GM19467 (cell line): Measurements from ENCODE around the gene XPO1.
A peak's percentile ranks its signal among the peaks of the same experiment; 100 is the strongest.
"Not testable (repeated sequence)": the region's sequence is repeated elsewhere in the genome, so short reads cannot be mapped to it uniquely, and the experiment has no call there.

Experiments
- ATAC-seq: cut with Tn5 transposase; IDR thresholded peaks from one replicate; pipeline ENCODE4 v1.9.1; 2021; ENCODE audit warnings: mild to moderate bottlenecking, moderate library complexity; ENCODE audit not compliant: unreplicated experiment

XPO1 gene

DNA sequence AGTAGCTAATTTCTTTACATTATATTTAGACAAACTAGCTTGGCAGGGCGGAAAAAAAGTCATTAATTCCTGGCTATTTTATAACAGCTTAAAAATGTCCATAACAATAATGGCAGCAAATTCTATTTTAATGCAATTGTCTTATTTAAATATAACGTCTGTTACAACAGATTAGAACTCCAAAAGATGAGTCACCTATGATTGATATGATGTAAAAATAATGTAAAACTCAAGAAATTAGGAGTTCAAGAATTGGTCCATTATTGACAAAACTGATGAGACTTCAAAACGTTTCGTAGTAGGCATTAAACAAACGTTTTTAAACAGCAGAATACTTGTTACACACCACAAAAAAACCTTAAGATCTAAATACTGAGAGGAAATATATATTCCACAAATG, 2.7 kb downstream of the XPO1 start:
- no peak for ATAC-seq

DNA sequence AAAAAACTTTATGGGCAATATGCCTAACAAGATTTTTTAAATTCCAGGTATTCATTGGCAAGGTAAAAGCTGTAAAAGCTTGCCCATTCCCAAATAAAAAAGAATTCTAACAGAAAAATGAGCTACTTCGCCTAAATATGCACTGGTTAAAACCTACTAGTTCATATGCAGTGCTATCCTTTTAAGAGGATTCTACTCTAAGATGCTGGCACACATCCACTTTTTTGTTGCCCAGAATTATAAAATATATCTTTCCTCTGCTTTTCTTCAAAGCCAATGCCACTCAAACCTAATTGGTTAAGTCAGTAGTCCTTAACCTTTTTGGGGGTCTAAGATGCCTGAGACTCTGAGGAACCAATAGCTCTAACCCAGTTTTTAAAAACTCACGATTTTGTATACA, 3.2 kb downstream of the XPO1 start:
- ATAC-seq: no peak

DNA sequence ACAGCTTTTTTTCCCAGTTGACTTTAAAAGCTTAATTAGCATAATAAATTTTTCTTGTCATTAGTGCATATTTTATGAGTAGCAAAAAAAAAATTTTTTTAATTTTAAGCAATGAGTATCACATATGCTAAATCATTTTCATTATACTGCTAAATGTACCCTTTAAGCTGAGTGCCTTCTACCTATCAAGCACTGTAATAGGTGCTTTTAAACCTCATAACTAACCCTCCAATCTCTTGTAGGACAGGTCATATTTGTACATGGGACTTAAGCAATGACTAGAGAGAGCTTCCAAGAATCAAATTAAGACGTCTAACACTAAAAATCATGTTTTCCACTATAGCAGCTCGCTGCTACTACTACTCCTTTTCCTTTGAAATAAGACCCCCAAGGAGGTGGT, 7.4 kb downstream of the XPO1 start:
- ATAC-seq: no peak

DNA sequence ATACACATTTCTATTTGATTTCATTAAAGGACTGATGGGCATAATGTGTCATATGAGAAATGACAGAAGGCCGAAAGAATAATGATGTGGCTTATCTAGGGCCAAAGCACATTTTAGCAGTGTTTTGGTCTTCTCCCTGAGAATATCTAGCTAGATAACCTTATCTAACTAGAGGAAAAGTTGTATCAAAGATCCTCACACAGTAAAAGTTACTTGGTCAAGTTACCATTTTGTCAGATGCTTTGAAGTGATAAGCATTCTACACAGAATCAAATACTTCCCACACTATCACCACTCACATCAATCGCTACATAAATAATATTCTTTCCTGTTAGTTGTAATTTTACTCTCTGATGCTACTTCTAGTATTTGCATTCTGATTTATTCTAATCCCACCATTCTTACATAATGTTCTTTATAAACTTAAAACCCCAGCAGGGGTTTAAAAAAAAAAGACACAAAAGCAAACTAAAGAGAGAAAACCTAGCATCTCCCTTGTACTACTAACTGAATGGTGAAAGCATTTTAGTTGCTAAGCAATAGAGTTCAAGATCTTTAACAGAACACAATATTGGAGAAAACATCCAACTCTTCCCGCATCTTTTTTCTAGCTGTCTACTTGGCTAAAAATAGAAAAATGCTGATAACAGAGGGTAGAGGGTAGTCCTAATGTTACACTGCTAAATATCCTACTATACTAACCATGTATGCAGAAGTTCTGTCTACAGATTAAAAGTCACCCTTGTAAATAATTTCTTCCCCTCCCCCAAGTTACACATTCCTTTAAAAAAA, 8.0 kb downstream of the XPO1 start:
- ATAC-seq: no peak

DNA sequence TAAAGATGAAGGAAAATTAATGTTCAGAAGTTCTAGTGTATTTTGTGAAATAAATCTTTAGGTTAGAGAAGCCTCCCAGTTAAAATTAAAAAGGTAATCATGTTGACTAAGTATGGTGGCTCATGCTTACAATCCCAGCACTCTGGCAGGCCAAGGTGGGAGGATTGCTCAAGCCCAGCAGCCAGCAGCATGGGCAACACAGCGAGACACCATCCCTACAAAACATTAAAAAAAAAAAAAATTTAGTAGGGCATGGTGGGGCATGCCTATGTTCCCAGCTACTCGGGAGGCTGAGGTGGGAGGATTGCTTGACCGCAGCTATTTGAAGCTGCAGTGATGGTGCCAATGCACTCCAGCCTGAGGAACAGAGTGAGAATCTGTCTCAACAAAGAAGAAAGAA, 17.9 kb downstream of the XPO1 start:
- ATAC-seq: no peak

DNA sequence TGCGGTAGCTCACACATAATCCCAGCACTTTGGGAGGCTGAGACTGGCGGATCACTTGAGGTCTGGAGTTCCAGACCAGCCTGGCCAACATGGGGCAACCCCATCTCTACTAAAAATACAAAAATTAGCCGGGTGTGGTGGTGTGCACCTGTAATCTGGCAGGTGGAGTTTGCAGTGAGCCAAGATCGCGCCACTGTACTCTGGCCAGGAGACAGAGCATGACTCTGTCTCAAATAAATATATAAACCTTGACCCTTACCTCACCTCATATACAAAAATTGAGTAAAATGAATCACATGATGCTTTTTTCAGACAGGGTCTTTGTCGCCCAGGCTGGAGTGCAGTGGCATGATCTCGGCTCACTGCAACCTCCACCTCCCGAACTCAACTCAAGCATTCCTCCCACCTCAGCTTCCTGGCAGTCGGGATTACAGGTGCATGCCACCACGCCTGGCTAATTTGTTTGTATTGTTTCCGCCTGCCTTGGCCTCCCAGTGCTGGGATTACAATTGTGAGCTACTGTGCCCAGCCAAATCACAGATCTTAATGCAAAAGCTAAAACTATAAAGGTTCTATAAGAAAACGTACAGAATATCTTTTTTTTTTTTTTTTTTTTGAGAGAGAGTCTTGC, 25.3 kb downstream of the XPO1 start:
- no peak for ATAC-seq

DNA sequence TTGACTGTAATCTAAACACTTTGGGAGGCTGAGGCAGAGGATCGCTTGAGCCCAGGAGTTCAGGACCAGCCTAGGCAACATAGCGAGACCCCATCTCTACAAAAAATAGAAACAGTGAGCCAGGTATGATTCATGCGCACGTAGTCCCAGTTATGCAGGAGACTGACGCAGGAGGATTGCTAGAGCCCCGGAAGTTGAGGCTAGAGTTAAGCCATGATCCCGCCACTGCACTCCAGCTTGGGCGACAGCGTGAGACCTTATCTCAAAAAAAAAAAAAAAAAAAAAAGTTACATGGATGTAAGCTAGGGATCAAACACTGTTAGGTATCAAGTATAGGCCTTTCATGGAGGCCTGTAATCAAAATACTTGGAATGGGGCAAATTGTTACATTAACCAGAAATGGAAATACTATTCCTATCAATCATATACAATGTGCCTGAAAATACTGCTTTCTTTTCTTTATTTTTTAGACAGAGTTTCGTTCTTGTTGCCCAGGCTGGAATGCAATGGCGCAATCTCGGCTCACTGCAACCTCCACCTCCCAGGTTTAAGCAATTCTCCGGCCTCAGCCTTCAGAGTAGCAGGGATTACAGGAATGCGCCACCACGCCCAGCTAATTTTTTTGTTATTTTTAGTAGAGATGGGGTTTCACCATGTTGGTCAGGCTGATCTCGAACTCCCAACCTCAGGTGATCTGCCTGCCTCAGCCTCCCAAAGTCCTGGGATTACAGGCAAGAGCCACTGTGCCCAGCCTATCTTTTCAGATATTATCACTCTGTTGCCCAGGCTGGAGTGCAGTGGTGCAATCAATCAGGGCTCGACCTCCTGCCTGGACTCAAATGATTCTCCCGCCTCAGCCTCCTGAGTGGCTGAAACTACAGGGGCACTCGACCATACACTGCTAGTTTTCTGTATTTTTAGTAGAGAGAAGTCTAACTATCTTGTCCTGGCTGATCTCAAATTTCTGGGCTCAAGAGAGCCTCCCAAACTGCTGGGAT, 27.2 kb downstream of the XPO1 start:
- no peak for ATAC-seq

DNA sequence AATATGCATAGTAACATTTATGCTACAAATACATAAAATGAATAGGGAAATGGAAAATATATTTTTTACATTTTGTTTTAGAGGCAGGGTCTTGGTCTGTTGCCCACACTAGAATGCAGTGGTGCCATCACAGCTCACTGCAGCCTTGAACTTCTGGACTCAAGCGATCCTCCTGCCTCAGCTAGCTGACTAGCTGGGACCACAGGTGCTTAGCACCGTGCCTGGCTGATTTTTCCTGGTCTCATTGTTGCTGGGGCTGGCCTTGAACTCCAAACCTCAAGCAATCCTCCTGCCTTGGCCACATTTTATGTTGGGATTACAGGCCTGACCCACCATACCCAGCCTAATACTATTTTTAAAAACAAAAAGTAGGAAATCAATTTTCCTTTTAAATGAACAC, 33.2 kb downstream of the XPO1 start:
- no peak for ATAC-seq

DNA sequence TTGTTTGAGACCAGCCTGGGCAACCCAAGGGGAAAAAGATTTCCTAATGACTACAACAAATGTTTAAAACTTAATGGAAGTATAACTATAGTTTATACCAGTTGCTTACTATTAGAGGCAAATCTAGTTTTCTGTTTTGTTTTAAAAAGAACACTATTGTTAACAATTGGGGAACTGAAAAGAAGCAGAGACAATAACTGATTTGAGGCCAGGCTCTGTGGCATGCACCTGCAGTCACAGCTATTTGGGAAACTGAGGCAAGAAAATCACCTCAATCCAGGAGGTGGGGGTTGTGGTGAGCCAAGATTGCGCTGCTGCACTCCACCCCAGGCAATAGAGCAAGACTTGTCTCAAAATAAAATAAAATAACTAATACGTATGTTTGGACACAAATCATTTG, 39.1 kb downstream of the XPO1 start:
- no peak for ATAC-seq

DNA sequence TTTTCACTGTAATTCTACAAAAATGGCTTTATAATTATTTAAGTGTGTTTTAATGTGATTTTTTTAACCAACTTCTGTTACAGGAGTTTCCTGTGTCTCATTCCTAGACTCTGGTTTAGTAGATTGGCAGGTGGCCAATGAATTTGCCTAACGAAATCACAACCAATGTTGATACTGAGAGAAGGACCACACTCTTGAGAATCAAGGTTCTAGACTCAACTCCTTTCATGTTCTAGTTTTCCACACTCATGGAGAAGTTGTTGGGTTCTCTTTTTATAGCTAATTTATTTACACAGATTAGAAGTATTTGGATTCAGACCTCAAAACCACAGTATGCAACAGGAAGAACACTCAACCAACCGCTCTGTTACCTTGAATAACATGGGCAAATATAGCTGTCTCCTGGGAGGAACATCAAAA, 44.6 kb downstream of the XPO1 start:
- ATAC-seq: no peak

DNA sequence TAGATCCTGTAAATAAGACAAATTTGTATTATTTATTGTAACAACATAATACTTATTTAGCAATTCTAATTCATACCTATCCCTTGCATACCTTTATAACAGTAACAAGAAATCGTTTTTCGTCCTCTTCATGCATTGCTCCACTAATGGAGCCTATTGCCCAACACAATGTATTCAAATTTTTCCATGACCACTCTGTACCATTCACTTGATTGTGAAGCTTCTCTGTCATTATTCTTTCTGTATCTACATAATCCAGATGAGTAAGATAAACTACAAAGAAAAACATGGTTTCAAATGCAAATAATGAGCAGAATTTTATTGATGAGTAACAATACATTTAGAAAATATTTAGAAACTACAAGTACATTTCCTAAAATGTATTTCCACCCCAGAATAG, 45.7 kb downstream of the XPO1 start:
- no peak for ATAC-seq

DNA sequence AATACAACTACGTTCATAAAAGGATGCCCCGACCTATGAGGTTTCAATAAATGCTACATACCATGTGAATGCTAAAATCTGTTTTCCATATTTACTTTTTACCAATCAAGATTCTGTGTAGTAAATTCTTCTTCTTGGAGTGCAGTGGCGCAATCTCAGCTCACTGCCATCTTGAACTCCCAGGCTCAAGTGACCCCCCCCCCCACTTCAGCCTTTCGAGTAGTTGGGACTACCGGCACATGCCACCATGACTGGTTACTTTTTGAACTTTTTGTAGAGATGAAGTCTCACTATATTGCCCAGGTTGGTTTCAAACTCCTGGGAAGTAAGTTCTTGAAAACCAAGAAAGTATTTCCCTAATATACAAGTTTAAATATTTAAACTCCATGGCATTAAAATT, 52.9 kb downstream of the XPO1 start:
- no peak for ATAC-seq

DNA sequence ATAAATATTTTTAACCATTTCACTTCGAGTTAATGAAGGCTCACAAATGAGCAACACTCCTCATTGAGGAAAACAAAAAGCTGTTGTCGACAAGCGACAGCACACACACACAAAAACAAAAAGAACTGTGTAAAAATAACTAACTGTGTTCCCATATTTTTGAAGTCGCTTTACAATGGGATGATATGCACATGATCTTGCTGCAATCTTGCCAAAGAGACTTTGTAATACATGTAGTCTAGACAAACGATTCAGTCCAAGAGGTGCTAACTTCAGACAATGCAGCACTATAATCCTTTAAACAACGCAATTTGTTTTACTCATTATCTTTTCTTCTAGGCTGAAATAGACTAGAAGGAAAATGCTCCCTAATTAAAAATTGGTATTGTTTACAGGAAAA, 60.1 kb downstream of the XPO1 start:
- no peak for ATAC-seq

DNA sequence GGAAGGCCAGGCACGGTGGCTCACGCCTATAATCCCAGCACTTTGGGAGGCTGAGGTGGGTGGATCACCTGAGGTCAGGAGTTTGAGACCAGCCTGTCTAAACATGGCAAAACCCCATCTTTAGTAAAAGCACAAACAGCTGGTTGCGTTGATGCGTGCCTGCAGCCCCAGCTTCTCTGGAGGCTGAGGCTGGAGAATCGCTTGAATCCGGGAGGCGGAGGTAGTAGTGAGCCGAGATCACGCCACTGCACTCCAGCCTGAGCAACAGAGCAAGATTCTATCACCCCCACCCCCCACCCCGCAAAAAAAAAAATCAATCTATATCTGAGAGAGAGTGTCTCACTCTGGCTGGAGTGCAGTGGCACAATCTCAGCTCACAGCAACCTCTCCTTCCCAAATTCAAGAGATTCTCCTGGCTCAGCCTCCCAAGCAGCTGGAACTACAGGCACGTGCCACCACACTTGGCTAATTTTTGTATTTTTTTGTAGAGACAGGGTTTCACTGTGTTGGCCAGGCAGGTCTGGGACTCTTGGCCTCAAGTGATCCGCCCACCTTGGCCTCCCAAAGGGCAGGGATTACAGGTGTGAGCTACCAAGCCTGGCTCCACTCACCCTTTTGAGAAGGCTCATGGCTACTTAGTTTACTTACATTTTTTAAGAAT, 61.1 kb downstream of the XPO1 start:
- ATAC-seq: not testable (repeated sequence)

DNA sequence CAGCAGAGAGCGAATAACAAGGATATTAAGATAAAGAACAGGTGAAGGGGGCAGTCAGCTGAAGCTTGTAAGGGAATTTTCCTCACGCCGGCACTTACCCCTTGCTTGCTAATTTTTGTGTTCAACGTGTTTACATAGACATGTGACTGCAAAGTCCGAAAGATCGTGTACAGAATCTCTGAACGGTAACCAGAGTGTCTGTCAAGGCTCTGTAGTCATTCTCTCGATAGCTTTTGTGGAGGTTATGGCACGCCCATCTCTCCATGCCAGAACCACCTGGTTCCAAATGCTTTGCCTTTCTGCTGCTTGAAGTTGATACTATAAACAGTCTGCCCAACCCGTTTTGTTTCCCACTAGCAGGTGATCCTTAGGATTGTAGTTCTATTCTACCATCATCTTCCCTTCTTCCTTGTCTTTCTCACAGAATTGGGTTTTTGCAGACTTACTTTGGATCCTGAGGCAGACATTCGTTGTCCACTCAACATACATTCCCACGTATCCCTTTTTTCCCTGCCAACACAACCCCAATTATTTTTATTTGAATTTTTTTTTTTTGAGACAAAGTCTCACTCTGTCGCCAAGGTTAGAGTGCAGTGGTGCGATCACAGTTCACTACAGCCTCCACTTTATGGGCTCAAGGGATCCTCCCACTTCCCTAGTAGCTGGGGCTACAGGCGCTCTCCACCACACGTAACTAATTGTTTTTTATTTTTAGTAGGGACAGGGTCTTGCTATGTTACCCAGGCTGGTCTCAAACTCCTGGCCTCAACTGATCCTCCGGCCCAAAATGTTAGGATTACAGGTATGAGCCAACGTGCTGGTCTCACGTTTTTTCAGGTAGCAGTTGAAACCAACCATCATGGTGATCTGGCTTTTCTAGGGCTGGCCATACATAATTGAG, 66.0 kb downstream of the XPO1 start:
- no peak for ATAC-seq

DNA sequence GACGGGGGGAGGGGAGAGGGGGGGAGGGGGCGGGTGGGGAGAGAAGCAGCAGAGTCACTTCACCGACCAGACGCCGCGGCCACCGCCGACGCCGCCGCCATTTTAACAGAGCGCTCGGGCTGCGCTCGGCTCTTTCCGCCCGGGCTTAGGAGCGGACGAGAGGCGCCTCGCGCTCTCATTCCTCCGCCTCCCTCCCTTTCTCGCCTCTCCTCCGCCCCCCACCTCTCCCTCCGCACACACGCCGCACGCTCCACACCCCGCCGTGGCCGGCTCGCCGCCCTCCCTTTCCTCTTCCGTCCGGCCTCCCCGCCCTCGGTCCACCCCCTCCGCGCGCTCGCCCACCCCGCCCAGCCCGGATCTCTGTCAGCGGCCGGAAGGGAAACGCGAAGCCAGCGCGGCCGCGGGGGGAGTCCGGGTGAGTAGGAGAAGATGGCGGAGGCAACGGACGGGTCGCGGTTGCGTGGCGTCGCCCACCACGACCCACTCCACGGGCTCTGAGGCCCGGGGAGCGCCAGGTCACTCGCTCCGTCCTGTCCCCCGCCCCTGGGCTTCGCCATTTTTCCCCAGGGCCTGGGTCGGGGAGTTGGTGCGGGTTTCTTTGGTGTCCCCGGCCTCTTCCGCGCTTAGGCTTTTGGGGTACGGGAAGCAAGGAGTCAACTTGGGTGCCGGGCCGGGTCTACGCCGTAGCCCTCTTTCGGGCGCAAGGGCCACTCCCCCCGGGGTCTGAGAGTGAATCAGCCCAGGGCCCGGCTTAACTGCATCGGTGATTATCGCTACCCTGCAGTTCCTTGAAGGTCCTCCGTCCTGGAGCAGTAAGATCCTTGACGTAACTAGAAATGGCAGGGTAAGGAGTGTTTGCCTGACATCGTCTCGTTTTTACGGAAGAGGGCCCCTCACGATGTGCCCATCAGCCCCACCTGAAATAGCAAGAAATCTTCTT, 66.9 kb downstream of the XPO1 start, which contains the start of gene USP34:
Gene USP34 (minus strand): TSS at position 123 of the 940 bp plus-strand sequence. CDS start 395 bp downstream, outside the sequence.
- peak; percentile 73 for ATAC-seq

DNA sequence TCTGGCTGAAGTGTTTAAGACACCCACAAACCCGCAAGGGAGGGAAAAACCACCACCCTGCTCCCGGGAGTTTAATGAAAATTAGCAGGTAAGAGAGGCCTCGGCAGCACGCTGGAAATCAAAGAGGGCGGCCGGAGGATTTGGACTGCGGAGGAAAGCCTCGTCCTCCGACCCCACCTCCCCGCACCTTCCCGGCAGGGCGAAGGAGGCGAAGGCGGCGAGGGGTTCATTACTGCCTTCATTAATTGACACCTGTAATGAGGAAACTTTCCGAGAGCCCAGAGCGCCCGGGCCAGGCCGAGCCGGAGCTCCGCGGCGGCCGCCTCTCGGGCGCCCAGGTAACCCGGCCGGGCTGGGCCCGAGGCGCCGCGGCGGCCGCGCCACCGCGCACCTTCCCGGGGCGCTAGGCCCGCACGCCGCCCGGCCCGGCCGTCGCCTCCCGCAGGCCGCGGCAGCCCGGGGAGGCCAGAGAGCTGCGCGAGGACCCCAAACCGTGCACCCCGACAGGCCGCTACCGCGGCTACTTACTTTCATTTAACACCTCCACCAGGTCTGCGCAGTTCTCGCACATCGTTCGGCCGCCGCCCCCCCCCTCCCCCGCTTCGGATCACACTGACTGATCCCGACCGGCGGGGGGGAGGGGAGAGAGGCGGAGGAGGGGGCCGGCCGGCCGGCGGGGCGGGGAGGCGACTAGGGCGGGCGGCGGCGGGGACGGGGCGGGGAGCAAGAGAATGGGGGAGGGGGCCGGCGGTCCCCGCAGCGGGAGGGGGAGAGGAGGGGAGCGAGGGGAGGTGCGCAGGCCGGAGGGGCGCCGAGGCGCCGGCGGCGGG, 67.8 kb downstream of the XPO1 start:
- ATAC-seq: peak; percentile 13
